Sigmoid colon (tissue), 7 donors: Measurements from ENCODE around the gene LPAR1. TPM values are rescaled to one million over a fixed set of nuclear protein-coding genes. Genes with fewer than 3 reads are reported as not detected.

Experiments
- DNase-seq: peaks from one replicate; pipeline ENCODE4 v3.0.0-alpha.2; 2019
- H3K27ac ChIP-seq, 4 donors: fragments of 200-600 bp; sonication (generic); one replicate each; pipeline ENCODE4 v1.5.1; 2016 to 2019; ENCODE audit warnings: mild to moderate bottlenecking in 1 of 4
- H3K27me3 ChIP-seq, 3 donors: fragments of 200-600 bp; sonication (generic); one replicate each; pipeline ENCODE4 v1.5.1; 2019; ENCODE audit warnings: mild to moderate bottlenecking in 1 of 3
- H3K36me3 ChIP-seq, 4 donors: fragments of 200-600 bp; sonication (generic); one replicate each; pipeline ENCODE4 v1.5.1; 2016 to 2019
- H3K4me1 ChIP-seq, 4 donors: fragments of 200-600 bp; sonication (generic); one replicate each; pipeline ENCODE4 v1.5.1; 2017 to 2019
- H3K4me3 ChIP-seq, 4 donors: fragments of 200-600 bp; sonication (generic); one replicate each; pipeline ENCODE4 v1.5.1; 2017 to 2019; ENCODE audit warnings: mild to moderate bottlenecking in 2 of 4, moderate library complexity in 1 of 4
- H3K9me3 ChIP-seq, 4 donors: fragments of 200-600 bp in 3 of 4; sonication (generic) in 3 of 4; one replicate each; pipeline versions ENCODE4 v1.5.1 to v1.6.1; 2013 to 2019
- EP300 ChIP-seq, 4 donors: sonication (generic); formaldehyde crosslinking; IDR thresholded peaks; one replicate each; pipeline ENCODE4 v1.6.1; 2017; ENCODE audit warnings: antibody characterized with exemption in 4 of 4
- POLR2A ChIP-seq, 2 donors: fragments of 450-650 bp; IDR thresholded peaks; one replicate each; pipeline ENCODE4 v1.6.1; 2016; ENCODE audit warnings: antibody characterized with exemption in 2 of 2, mild to moderate bottlenecking in 2 of 2, moderate library complexity in 2 of 2
- POLR2AphosphoS5 ChIP-seq, 4 donors: sonication (generic); formaldehyde crosslinking; IDR thresholded peaks; one replicate each; pipeline ENCODE4 v1.6.1; 2017; ENCODE audit warnings: antibody characterized with exemption in 4 of 4
- WGBS, 2 donors: extraction: QIAGEN DNeasy Blood & Tissue Kit; methylation state at CpG; one replicate each; pipeline ENCODE4 v1.1.7; 2013; 5-methylcytosine and 5-hydroxymethylcytosine counted together
- intact Hi-C: fragments of 100-400 bp; cut with DNase I; formaldehyde crosslinking; loops from one replicate; pipeline ENCODE4 v1.15.1; 2023
- polyA plus RNA-seq, 3 donors: library from polyadenylated mRNA; stranded (reverse); fragments of 200-250 nt; gene quantifications; one replicate each; pipeline ENCODE4 v1.2.3, GENCODE V29; 2013
- total RNA-seq, 4 donors: library from RNA; depleted of rRNA; stranded (reverse); fragments of >200 nt; gene quantifications; one replicate each; pipeline ENCODE4 v1.1.0, GENCODE V29; 2016
- TF ChIP-seq, protein P1 (sequence below), 4 experiments: fragments of 450-650 bp in 3 of 4; fragments of 200-600 bp in 1 of 4; IDR thresholded peaks; one replicate each; pipeline ENCODE4 v1.5.1; 2016 to 2019; ENCODE audit warnings: antibody characterized with exemption in 4 of 4, mild to moderate bottlenecking in 3 of 4, moderate library complexity in 2 of 4
- donor health status: healthy with polysubstance abuse.
- donor health status: Bipolar disorder and iron deficiency.
- donor health status: healthy.

Gene LPAR1
- total and polyA plus RNA-seq, 7 donors = 11.3 to 62.4 (median 34.9) TPM

DNA sequence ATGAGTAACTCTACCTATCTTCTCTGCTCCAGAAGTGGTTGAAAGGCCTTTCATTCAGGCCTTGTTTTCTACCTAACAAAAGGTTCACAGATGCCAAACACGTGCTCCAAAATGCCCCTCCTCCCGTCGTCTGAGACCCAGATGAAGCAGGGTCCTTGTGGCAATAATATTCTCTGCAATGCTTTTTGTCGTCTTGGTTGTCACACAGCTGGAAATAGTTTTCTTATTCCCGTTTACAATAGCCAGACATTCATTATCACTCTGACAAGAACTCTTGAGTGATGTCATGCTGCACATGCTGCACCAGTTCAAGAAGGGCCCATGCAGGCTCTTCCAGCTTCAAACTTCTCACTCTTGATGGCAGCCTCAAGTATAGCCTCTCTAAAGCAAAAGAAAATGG lies 7.8 kb downstream of the LPAR1 start:
- no peak overlapping the region for H3K27ac ChIP-seq
- peaks cover 0 to 26% (median 5%) of the 10 kb centered on the region in 3 donors for H3K27me3 ChIP-seq
- TF ChIP-seq EP300 (IDR thresholded peaks at IDR 0.05) (no peak), POLR2A (IDR thresholded peaks at IDR 0.05) (no peak), POLR2AphosphoS5 (IDR thresholded peaks at IDR 0.05) (no peak)
- TF ChIP-seq, protein P1, sequence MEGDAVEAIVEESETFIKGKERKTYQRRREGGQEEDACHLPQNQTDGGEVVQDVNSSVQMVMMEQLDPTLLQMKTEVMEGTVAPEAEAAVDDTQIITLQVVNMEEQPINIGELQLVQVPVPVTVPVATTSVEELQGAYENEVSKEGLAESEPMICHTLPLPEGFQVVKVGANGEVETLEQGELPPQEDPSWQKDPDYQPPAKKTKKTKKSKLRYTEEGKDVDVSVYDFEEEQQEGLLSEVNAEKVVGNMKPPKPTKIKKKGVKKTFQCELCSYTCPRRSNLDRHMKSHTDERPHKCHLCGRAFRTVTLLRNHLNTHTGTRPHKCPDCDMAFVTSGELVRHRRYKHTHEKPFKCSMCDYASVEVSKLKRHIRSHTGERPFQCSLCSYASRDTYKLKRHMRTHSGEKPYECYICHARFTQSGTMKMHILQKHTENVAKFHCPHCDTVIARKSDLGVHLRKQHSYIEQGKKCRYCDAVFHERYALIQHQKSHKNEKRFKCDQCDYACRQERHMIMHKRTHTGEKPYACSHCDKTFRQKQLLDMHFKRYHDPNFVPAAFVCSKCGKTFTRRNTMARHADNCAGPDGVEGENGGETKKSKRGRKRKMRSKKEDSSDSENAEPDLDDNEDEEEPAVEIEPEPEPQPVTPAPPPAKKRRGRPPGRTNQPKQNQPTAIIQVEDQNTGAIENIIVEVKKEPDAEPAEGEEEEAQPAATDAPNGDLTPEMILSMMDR (IDR thresholded peaks at IDR 0.05) = no peak
- no peaks in the 10 kb centered on the region for H3K9me3 ChIP-seq
- DNase-seq = no peak
- intact Hi-C loops = loop anchor here (10.0 kb wide), 3 partner anchors 136 to 376 kb away; no protein-coding TSS in a partner anchor
- no peaks in the 10 kb centered on the region for H3K4me1 ChIP-seq
- no peaks in the 10 kb centered on the region for H3K36me3 ChIP-seq
- 76 to 83% methylated on average over 5 of the region's 5 CpGs for WGBS, 2 donors
- H3K4me3 ChIP-seq = no peak overlapping the region

DNA sequence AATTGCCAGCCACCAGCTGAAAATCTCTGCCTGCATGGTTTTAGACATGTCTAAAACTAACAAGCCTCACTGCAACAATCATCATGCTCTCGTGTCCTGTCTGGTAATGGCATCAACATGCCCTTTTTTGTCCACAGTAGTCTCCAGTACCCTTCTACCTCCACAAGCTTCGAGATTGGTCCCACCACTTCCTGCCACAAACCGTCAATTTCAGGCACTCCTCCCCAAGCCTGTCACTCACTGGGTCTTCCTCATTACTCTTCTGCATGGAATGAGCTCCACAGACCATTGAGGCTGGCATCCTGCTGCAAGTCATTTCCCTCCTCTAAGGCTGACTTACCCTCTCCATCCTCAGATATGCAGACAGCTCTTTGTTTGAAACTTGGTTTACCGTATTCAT lies 9.0 kb downstream of the LPAR1 start:
- Histone ChIP-seq H3K4me3 (no peak overlapping the region), H3K27me3 (peaks cover 0 to 14% (median 0%) of the 10 kb centered on the region in 3 donors), H3K9me3 (no peaks in the 10 kb centered on the region), H3K36me3 (no peaks in the 10 kb centered on the region), H3K27ac (no peak overlapping the region), H3K4me1 (no peaks in the 10 kb centered on the region)
- 64 to 87% methylated on average over 4 of the region's 4 CpGs for WGBS, 2 donors
- no peak for DNase-seq
- intact Hi-C loops = no loop called here
- TF ChIP-seq, protein P1 (IDR thresholded peaks at IDR 0.05) = no peak
- no peak for TF ChIP-seq EP300 (IDR thresholded peaks at IDR 0.05)
- no peak for TF ChIP-seq POLR2AphosphoS5 (IDR thresholded peaks at IDR 0.05)
- TF ChIP-seq POLR2A (IDR thresholded peaks at IDR 0.05) = no peak

DNA sequence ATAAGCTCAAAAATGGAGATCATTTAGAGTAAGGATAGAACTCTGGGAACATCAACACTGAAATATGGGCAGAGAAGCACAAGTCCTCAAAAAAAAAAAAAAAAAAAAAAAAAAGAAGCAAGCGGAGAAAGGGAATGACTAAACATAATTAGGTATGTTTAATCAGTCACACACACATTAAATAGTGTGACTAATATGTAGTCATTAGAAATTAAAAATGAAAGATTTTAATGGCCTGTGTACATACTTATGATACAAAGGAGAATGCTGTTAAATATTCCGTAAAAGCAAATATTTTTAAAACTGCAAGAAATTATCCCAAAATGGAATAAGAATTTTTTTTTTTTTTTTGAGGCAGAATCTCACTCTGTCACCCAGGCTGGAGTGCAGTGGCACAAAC lies 10.5 kb downstream of the LPAR1 start:
- H3K4me1 ChIP-seq = no peaks in the 10 kb centered on the region
- H3K9me3 ChIP-seq = no peaks in the 10 kb centered on the region
- TF ChIP-seq, protein P1 (IDR thresholded peaks at IDR 0.05) = no peak
- TF ChIP-seq POLR2AphosphoS5 (IDR thresholded peaks at IDR 0.05) (no peak), EP300 (IDR thresholded peaks at IDR 0.05) (no peak), POLR2A (IDR thresholded peaks at IDR 0.05) (no peak)
- intact Hi-C loops = no loop called here
- no peak overlapping the region for H3K4me3 ChIP-seq
- no peak overlapping the region for H3K27ac ChIP-seq
- WGBS, 2 donors = 93 to 94% methylated on average over 2 of the region's 2 CpGs
- peaks cover 0 to 4% (median 0%) of the 10 kb centered on the region in 3 donors for H3K27me3 ChIP-seq
- no peak for DNase-seq
- no peaks in the 10 kb centered on the region for H3K36me3 ChIP-seq

DNA sequence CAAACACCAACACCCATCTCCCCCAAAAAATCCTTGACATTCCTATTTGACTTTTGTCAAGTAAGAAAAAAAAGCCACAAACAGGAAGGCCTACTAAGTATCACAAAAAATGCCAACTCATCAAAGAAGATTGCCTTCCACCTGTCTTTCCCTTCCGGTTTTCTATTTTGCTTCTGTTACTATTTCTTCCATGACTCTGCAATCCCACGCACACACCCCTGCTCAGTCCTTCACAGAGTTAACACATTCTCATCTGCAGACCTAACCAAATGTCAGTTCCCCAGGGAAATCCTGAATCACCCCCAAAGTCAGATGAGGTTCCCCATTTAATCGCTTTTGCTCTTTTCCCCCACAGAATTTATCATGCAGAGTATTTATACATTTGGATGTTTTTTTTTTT lies 15.1 kb downstream of the LPAR1 start:
- Histone ChIP-seq H3K36me3 (no peaks in the 10 kb centered on the region), H3K4me1 (no peaks in the 10 kb centered on the region), H3K27ac (no peak overlapping the region), H3K27me3 (no peaks in the 10 kb centered on the region), H3K9me3 (no peaks in the 10 kb centered on the region), H3K4me3 (no peak overlapping the region)
- intact Hi-C loops = no loop called here
- WGBS, 2 donors = 57 to 84% methylated on average over 3 of the region's 3 CpGs
- no peak for DNase-seq
- TF ChIP-seq POLR2AphosphoS5 (IDR thresholded peaks at IDR 0.05) = no peak
- TF ChIP-seq, protein P1 (IDR thresholded peaks at IDR 0.05) = no peak
- TF ChIP-seq POLR2A (IDR thresholded peaks at IDR 0.05) = no peak
- no peak for TF ChIP-seq EP300 (IDR thresholded peaks at IDR 0.05)

DNA sequence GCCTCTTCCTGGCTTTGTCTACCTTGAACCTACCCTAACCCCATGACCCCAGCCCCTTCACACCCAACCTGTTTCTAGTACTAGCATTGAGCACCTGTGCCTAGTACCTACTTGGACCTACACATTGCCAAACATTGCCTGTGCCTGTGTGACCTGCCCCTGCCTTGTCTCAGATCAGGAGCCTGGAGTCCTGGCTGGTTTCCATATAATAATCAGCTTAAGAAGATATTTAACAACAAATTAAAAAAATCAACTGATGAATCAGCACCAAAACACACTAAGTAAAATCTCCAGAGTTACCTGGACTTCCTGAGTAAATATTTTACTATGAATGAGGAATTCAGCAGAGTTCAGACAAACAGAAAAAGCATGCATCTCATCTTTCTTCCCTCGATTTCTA lies 17.7 kb downstream of the LPAR1 start:
- Histone ChIP-seq H3K9me3 (no peaks in the 10 kb centered on the region), H3K27ac (no peak overlapping the region), H3K4me1 (no peaks in the 10 kb centered on the region), H3K4me3 (no peak overlapping the region), H3K36me3 (no peaks in the 10 kb centered on the region), H3K27me3 (no peaks in the 10 kb centered on the region)
- TF ChIP-seq POLR2AphosphoS5 (IDR thresholded peaks at IDR 0.05) = no peak
- no peak for TF ChIP-seq POLR2A (IDR thresholded peaks at IDR 0.05)
- TF ChIP-seq, protein P1 (IDR thresholded peaks at IDR 0.05) = no peak
- no peak for TF ChIP-seq EP300 (IDR thresholded peaks at IDR 0.05)
- WGBS, 2 donors = 56 to 66% methylated on average over 1 of the region's 1 CpG
- no peak for DNase-seq
- intact Hi-C loops = no loop called here
